ENCODE results near the gene ACADVL.
"Not testable (repeated sequence)": the region's sequence is repeated elsewhere in the genome, so short reads cannot be mapped to it uniquely, and the experiment has no call there.

Gene ACADVL

GRCh38 chr17:7219812-7220592 lies at the start of gene ACADVL, which contains the start of gene DLG4:
TSS of gene ACADVL (plus strand) at chr17:7219938. CDS start at chr17:7219985, 47 bp downstream.
TSS of gene DLG4 (minus strand) at chr17:7219836.
- peak; percentile 31 for DNase-seq

- not testable (repeated sequence) for DNase-seq
Observed at GRCh38 chr17:7172522-7173191, 47.1 kb upstream of the ACADVL start.

- no peak for DNase-seq
Observed at GRCh38 chr17:7173687-7174602, 45.8 kb upstream of the ACADVL start.

GRCh38 chr17:7174603-7175326 lies 45.0 kb upstream of the ACADVL start:
- DNase-seq, result no peak

- no peak for DNase-seq
Observed at GRCh38 chr17:7175330-7175733, 44.4 kb upstream of the ACADVL start.

- no peak for DNase-seq
Observed at GRCh38 chr17:7176107-7176840, 43.5 kb upstream of the ACADVL start.

GRCh38 chr17:7176841-7177190 lies 42.9 kb upstream of the ACADVL start:
- DNase-seq, result no peak

GRCh38 chr17:7177191-7177953 lies 42.4 kb upstream of the ACADVL start:
- DNase-seq, result peak; percentile 35

- no peak for DNase-seq
Observed at GRCh38 chr17:7177954-7178477, 41.7 kb upstream of the ACADVL start.

- no peak for DNase-seq
Observed at GRCh38 chr17:7178973-7179316, 40.8 kb upstream of the ACADVL start.

- DNase-seq, result no peak
Observed at GRCh38 chr17:7179317-7180254, 40.2 kb upstream of the ACADVL start, which contains the start of gene ASGR1. TSS of gene ASGR1 (minus strand) at chr17:7179370. CDS start at chr17:7178563, 807 bp downstream.

- not testable (repeated sequence) for DNase-seq
Observed at GRCh38 chr17:7182101-7182500, 37.6 kb upstream of the ACADVL start.

- no peak for DNase-seq
Observed at GRCh38 chr17:7183433-7184090, 36.2 kb upstream of the ACADVL start.

- DNase-seq, result no peak
Observed at GRCh38 chr17:7184091-7184488, 35.6 kb upstream of the ACADVL start.

GRCh38 chr17:7184647-7185046 lies 35.1 kb upstream of the ACADVL start:
- no peak for DNase-seq

GRCh38 chr17:7186241-7186640 lies 33.5 kb upstream of the ACADVL start:
- DNase-seq, result no peak

- no peak for DNase-seq
Observed at GRCh38 chr17:7190276-7190917, 29.3 kb upstream of the ACADVL start.

GRCh38 chr17:7191069-7191468 lies 28.7 kb upstream of the ACADVL start:
- no peak for DNase-seq

Measured in NCI-H1092 (cell line).